IPS-18a (cell line): ENCODE data around the gene ATP8A2.

ENCODE experiments used
- H3K27ac ChIP-seq: one replicate; pipeline ENCODE4 v1.5.1; 2013; ENCODE audit warnings: low read length
- H3K27me3 ChIP-seq: one replicate; pipeline ENCODE4 v1.6.1; 2013; ENCODE audit warnings: mild to moderate bottlenecking, low read length; ENCODE audit not compliant: control insufficient read depth, insufficient read depth
- H3K36me3 ChIP-seq: one replicate; pipeline ENCODE4 v1.6.1; 2013; ENCODE audit warnings: low read depth, low read length; ENCODE audit not compliant: control insufficient read depth
- H3K4me1 ChIP-seq: one replicate; pipeline ENCODE4 v1.6.1; 2013; ENCODE audit warnings: low read depth, low read length; ENCODE audit not compliant: control insufficient read depth
- H3K4me3 ChIP-seq: one replicate; pipeline ENCODE4 v1.5.1; 2013; ENCODE audit warnings: low read length
- H3K9ac ChIP-seq: one replicate; pipeline ENCODE4 v1.6.1; 2013; ENCODE audit warnings: mild to moderate bottlenecking, low read length, moderate library complexity
- H3K9me3 ChIP-seq: one replicate; pipeline ENCODE4 v1.6.1; 2013; ENCODE audit warnings: low read depth, low read length; ENCODE audit not compliant: control insufficient read depth

ATP8A2 gene

GRCh38 chr13:25881971-25882451 is 510.2 kb downstream of the ATP8A2 start:
- Histone ChIP-seq H3K4me3 (peak overlapping the region; percentile 6), H3K9me3 (no peaks in the 10 kb centered on the region), H3K27me3 (no peaks in the 10 kb centered on the region), H3K36me3 (no peaks in the 10 kb centered on the region), H3K9ac (no peak overlapping the region), H3K27ac (no peak overlapping the region), H3K4me1 (peaks cover 29% of the 10 kb centered on the region)

DNA sequence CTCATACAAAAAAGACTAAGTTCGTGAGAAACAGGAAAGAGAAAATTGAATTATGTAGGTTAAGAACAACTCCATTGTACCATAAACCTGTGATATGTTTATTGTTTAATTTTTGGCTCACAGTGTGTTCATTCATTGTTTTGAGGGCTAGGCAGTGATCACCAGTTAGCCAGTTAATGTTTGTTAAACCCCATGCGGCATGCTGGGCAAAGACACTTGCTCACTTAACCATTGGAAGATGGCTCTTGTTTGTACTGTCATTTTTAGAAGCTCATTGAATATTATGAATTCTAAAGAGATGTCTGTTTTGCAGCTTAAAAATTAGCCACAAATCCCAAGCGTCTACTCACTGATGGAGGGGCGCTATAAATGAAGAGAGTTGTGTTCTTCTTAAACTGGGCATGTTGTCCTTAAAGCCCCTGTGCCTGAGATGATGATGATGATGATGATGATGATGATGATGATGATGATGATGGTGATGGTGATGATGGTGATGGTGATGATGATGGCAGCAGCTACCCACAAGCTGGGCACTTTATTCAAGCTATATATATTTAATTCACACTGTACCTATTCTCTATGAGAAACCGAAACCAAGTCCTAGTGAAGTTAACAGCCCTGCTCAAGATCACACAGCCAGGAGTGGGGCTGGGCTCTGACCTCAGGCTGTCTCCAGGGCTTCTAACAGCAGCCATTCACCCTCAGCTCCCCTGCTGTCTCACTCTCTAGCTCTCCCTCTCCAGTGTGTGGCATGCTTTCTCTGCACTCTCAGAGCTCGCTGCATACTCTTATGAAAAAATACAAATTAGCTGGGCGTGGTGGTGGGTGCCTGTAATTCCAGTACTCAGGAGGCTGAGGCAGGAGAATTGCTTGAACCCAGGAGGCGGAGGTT is 510.9 kb downstream of the ATP8A2 start:
- peaks cover 29% of the 10 kb centered on the region for H3K4me1 ChIP-seq
- H3K27me3 ChIP-seq = no peaks in the 10 kb centered on the region
- H3K9ac ChIP-seq = no peak overlapping the region
- no peak overlapping the region for H3K27ac ChIP-seq
- peak overlapping the region; percentile 6 for H3K4me3 ChIP-seq
- H3K9me3 ChIP-seq = no peaks in the 10 kb centered on the region
- H3K36me3 ChIP-seq = no peaks in the 10 kb centered on the region

DNA sequence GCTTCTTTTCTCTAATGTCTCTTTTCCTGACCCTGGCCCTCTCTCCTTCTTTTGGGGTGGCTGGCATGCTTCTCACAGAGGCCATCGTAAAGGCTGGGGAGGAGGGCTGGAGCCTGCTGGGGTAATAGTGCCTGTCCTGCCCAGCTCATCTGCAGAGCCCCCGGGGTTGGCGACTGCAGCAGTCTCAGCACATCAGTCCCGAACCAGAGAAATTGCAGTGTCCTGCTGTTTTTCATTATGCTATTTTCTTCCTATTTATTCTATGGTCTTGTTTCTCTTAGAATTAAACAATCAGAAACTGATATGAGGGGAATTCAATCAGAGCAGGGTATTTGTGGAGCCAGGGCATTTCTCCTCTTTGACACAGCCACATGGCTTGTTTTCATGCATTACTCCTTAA is 513.6 kb downstream of the ATP8A2 start:
- H3K4me1 ChIP-seq = peaks cover 28% of the 10 kb centered on the region
- H3K27me3 ChIP-seq = no peaks in the 10 kb centered on the region
- no peaks in the 10 kb centered on the region for H3K9me3 ChIP-seq
- no peaks in the 10 kb centered on the region for H3K36me3 ChIP-seq
- H3K27ac ChIP-seq = no peak overlapping the region
- H3K4me3 ChIP-seq = no peak overlapping the region
- H3K9ac ChIP-seq = no peak overlapping the region

GRCh38 chr13:25886438-25887214 is 514.9 kb downstream of the ATP8A2 start:
- Histone ChIP-seq H3K9me3 (no peaks in the 10 kb centered on the region), H3K9ac (no peak overlapping the region), H3K4me1 (peaks cover 16% of the 10 kb centered on the region), H3K36me3 (no peaks in the 10 kb centered on the region), H3K27ac (no peak overlapping the region), H3K27me3 (no peaks in the 10 kb centered on the region), H3K4me3 (no peak overlapping the region)

GRCh38 chr13:25887962-25888655 is 516.3 kb downstream of the ATP8A2 start:
- Histone ChIP-seq H3K27me3 (no peaks in the 10 kb centered on the region), H3K9ac (no peak overlapping the region), H3K36me3 (no peaks in the 10 kb centered on the region), H3K4me1 (peaks cover 2% of the 10 kb centered on the region), H3K9me3 (no peaks in the 10 kb centered on the region), H3K27ac (no peak overlapping the region), H3K4me3 (no peak overlapping the region)

GRCh38 chr13:25890671-25891212 is 519.0 kb downstream of the ATP8A2 start:
- H3K27ac ChIP-seq = no peak overlapping the region
- no peaks in the 10 kb centered on the region for H3K9me3 ChIP-seq
- H3K9ac ChIP-seq = no peak overlapping the region
- H3K4me1 ChIP-seq = no peaks in the 10 kb centered on the region
- H3K36me3 ChIP-seq = no peaks in the 10 kb centered on the region
- H3K4me3 ChIP-seq = no peak overlapping the region
- H3K27me3 ChIP-seq = no peaks in the 10 kb centered on the region

- Histone ChIP-seq H3K27me3 (peaks cover 6% of the 10 kb centered on the region), H3K4me1 (peaks cover 11% of the 10 kb centered on the region), H3K9me3 (peaks cover 7% of the 10 kb centered on the region), H3K9ac (no peak overlapping the region), H3K36me3 (no peaks in the 10 kb centered on the region), H3K4me3 (no peak overlapping the region), H3K27ac (no peak overlapping the region)
Observed at GRCh38 chr13:25898991-25899390, 527.2 kb downstream of the ATP8A2 start.

DNA sequence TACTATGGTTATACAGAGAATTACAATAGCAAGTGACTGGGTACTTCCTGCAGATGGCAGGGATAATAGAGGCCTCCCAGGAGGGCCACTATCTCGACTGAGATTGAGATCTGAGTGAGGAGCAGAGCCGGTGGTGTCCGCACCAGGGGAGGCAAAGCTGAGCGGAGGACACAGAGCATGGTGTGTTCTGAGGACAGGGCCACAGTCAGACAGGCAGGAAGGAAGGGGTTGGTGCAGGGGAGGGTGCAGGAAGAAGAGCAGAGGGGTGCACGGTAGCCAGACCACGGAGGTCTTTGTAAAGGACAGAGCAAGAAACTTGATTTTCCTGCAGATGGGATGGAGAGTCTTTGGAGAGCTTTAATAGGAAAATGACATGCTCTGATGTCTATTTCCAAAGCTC is 527.7 kb downstream of the ATP8A2 start:
- Histone ChIP-seq H3K27ac (no peak overlapping the region), H3K4me1 (peaks cover 11% of the 10 kb centered on the region)

DNA sequence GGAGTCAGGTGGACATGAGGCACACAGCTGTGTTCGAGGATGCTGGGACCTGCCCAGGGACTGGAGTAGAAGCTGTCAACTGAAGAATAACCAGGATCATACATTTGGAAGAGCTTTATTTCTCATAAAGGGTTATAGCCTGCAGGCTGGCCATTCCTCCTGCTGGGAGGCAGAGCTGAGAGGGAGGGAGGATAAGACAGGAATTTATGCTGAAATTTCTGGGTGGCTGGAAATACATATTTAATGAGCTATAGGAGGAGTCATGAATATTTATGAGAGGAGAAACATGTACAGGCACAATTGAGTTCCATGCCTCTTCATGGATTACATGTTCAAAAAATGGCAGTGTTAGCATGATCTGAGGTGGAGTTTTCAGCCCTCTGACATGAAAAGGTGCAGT is 528.2 kb downstream of the ATP8A2 start:
- Histone ChIP-seq H3K4me1 (peaks cover 11% of the 10 kb centered on the region), H3K27me3 (peaks cover 10% of the 10 kb centered on the region), H3K9ac (no peak overlapping the region), H3K9me3 (peaks cover 7% of the 10 kb centered on the region), H3K36me3 (no peaks in the 10 kb centered on the region), H3K27ac (no peak overlapping the region), H3K4me3 (no peak overlapping the region)

More for the DNA sequence above, 527.7 kb downstream of the ATP8A2 start:
- Histone ChIP-seq H3K36me3 (no peaks in the 10 kb centered on the region), H3K27me3 (peaks cover 8% of the 10 kb centered on the region), H3K9ac (no peak overlapping the region), H3K4me3 (no peak overlapping the region), H3K9me3 (peaks cover 7% of the 10 kb centered on the region)

GRCh38 chr13:25901460-25902376 is 529.9 kb downstream of the ATP8A2 start:
- H3K4me1 ChIP-seq = peaks cover 11% of the 10 kb centered on the region

More at GRCh38 chr13:25901460-25902376, 529.9 kb downstream of the ATP8A2 start:
- H3K36me3 ChIP-seq = no peaks in the 10 kb centered on the region
- H3K9me3 ChIP-seq = peaks cover 7% of the 10 kb centered on the region
- H3K27me3 ChIP-seq = peaks cover 22% of the 10 kb centered on the region
- H3K9ac ChIP-seq = no peak overlapping the region
- H3K4me3 ChIP-seq = no peak overlapping the region
- no peak overlapping the region for H3K27ac ChIP-seq
